Cerebellar nuclear complex (tissue), 1 donor: ENCODE data around the gene TRDN.

Source experiments
- DNase-seq, 2 experiments: peaks; one replicate each; lab custom pipeline; 2025; lab: John Stamatoyannopoulos, UW

The TRDN gene

GRCh38 chr6:123169774-123170095, 467.0 kb downstream of the TRDN start:
- no peak for DNase-seq

GRCh38 chr6:123168892-123169773, 467.6 kb downstream of the TRDN start:
- no peak for DNase-seq

- DNase-seq: no peak
Observed at GRCh38 chr6:123168466-123168865, 468.3 kb downstream of the TRDN start.
